ENCODE measurements around the gene RIPK3. TPM values are rescaled to one million over a fixed set of nuclear protein-coding genes. Genes with fewer than 3 reads are reported as not detected.
"Not testable (repeated sequence)": the region's sequence is repeated elsewhere in the genome, so short reads cannot be mapped to it uniquely, and the experiment has no call there.

The RIPK3 gene
- total and polyA plus RNA-seq, 2 experiments from 2014 or later, result 4.8 to 7.0 TPM

DNA sequence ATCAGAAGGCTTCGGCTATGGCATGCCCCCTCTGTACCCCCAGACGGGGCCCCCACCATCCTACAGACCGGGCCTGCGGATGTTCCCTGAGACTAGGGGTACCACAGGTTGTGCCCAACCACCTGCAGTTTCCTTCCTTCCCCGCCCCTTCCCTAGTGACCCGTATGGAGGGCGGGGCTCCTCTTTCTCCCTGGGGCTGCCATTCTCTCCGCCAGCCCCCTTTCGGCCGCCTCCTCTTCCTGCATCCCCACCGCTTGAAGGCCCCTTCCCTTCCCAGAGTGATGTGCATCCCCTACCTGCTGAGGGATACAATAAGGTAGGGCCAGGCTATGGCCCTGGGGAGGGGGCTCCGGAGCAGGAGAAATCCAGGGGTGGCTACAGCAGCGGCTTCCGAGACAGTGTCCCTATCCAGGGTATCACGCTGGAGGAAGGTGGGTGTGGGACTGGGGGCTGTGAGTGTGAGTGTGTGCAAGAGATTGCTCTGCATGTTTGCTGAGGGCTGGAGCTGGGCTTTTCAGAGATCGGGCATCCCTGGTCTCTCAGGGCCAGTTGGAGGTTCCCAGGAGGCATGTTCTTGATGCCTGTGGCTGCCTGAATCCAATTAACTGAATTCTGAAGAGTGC is 36.8 kb upstream of the RIPK3 start:
- DNase-seq (ENCODE audit: low spot score), result no peak
- WGBS (ENCODE audit: low lambda C conversion rate, missing lambda C conversion rate), result 80% methylated on average over 16 of the region's 16 CpGs
- H3K4me1 ChIP-seq (ENCODE audit: insufficient read depth), result peaks cover 9% of the 10 kb centered on the region
- no peaks in the 10 kb centered on the region for H3K27me3 ChIP-seq
- TF ChIP-seq EZH2phosphoT487 (IDR thresholded peaks at IDR 0.05; ENCODE audit: low read depth, severe bottlenecking, unreplicated experiment) (no peak), EZH2 (IDR thresholded peaks at IDR 0.05; ENCODE audit: borderline replicate concordance) (no peak), CTCF (IDR thresholded peaks at IDR 0.05; ENCODE audit: poor library complexity) (no peak)
- no peaks in the 10 kb centered on the region for H3K79me2 ChIP-seq
- no peak overlapping the region for H3K27ac ChIP-seq
- no peak overlapping the region for H2AFZ ChIP-seq
- no peaks in the 10 kb centered on the region for H3K9me2 ChIP-seq (replicated peaks; ENCODE audit: insufficient read depth)
- H3K36me3 ChIP-seq (replicated peaks; ENCODE audit: insufficient read depth, low read depth), result no peaks in the 10 kb centered on the region
- H3K4me3 ChIP-seq, result no peak overlapping the region
- no peaks in the 10 kb centered on the region for H4K20me1 ChIP-seq (ENCODE audit: insufficient read depth, poor library complexity, severe bottlenecking)
- H3K9me3 ChIP-seq (ENCODE audit: low read depth), result no peaks in the 10 kb centered on the region
- no peak overlapping the region for H3K4me2 ChIP-seq

DNA sequence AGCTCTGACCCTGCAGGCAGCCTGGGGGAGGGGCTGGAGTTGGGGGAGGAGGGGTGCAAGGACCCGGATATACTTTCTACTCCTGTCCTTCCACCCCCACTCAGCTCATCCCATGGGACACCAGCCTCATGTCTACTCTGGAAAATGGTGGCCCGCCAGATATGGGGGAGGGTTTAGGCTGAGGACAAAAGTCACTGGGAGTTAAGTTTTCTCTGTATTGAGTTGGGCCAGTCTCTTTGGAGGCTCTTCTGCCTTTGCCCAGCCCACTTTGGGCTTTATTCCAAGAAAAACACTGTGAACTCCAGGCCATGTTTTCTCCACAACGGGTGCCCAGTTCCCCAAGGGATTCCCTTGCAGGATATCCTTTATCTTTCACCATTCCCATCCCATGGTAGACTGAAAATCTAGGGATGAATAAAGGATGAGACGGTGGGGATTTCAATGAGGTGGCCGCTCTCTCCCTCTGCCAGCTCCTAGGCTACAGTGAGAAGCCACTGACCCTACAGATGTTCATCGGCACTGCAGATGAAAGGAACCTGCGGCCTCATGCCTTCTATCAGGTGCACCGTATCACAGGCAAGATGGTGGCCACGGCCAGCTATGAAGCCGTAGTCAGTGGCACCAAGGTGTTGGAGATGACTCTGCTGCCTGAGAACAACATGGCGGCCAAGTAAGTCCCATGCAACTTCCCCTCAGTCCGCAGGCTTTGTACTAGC is 33.1 kb upstream of the RIPK3 start:
- Histone ChIP-seq H3K79me2 (peaks cover 7% of the 10 kb centered on the region), H3K9me2 (replicated peaks; ENCODE audit: insufficient read depth) (no peaks in the 10 kb centered on the region), H3K4me1 (ENCODE audit: insufficient read depth) (peaks cover 6% of the 10 kb centered on the region), H3K27ac (no peak overlapping the region), H2AFZ (no peak overlapping the region), H3K27me3 (no peaks in the 10 kb centered on the region), H3K4me3 (no peak overlapping the region), H3K4me2 (no peak overlapping the region), H3K9me3 (ENCODE audit: low read depth) (no peaks in the 10 kb centered on the region), H4K20me1 (ENCODE audit: insufficient read depth, poor library complexity, severe bottlenecking) (no peaks in the 10 kb centered on the region), H3K36me3 (replicated peaks; ENCODE audit: insufficient read depth, low read depth) (no peaks in the 10 kb centered on the region)
- no peak for DNase-seq (ENCODE audit: low spot score)
- WGBS (ENCODE audit: low lambda C conversion rate, missing lambda C conversion rate), result 92% methylated on average over 12 of the region's 12 CpGs
- TF ChIP-seq EZH2 (IDR thresholded peaks at IDR 0.05; ENCODE audit: borderline replicate concordance) (no peak), EZH2phosphoT487 (IDR thresholded peaks at IDR 0.05; ENCODE audit: low read depth, severe bottlenecking, unreplicated experiment) (no peak), CTCF (IDR thresholded peaks at IDR 0.05; ENCODE audit: poor library complexity) (no peak)

DNA sequence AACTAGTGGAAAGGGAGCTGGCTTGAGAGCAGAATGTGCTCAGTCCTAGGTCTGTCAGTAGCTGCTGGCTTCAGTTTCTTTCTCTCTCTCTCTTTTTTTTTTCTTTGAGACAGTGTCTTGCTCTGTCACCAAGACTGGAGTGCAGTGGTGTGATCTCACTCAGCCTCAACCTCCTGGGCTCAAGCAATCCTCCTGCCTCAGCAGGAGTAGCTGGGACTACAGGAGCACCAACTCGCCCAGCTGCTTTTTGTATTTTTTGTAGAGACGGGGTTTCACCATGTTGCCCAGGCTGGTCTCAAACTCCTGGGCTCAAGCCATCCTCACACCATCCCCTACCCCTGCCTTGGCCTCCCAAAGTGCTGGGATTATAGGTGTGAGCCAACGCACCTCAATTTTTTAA is 31.8 kb upstream of the RIPK3 start:
- not testable (repeated sequence) for H3K36me3 ChIP-seq (replicated peaks; ENCODE audit: insufficient read depth, low read depth); DNase-seq (ENCODE audit: low spot score); H3K27ac ChIP-seq; H3K9me2 ChIP-seq (replicated peaks; ENCODE audit: insufficient read depth); H3K4me3 ChIP-seq; H2AFZ ChIP-seq; H3K9me3 ChIP-seq (ENCODE audit: low read depth); H3K27me3 ChIP-seq; H3K4me1 ChIP-seq (ENCODE audit: insufficient read depth); H4K20me1 ChIP-seq (ENCODE audit: insufficient read depth, poor library complexity, severe bottlenecking); H3K79me2 ChIP-seq
- peak overlapping the region; percentile 35 for H3K4me2 ChIP-seq
- 90% methylated on average over 3 of the region's 3 CpGs for WGBS (ENCODE audit: low lambda C conversion rate, missing lambda C conversion rate)

DNA sequence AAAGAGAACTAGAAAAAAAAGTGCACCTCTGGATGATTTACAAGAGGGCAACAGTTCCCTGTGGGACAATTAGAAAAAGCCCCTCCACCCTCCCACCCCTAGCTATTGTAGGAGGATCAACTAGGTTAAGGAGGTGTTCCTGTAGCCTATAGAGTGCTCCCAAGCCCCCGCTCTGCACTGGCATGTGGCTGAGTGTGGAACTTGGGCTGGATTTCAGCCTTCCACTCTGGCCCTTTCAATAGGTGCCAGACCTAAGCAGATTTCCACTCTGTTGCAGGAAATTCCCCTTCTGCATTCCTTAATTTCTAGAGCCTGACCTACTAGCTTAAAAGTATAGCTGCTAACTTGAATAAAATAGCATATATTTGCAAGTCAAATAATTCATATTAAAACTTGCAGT is 31.0 kb upstream of the RIPK3 start:
- H3K9me2 ChIP-seq (replicated peaks; ENCODE audit: insufficient read depth), result no peaks in the 10 kb centered on the region

More for the DNA sequence above, 31.0 kb upstream of the RIPK3 start:
- 78% methylated on average over 1 of the region's 1 CpG for WGBS (ENCODE audit: low lambda C conversion rate, missing lambda C conversion rate)
- no peaks in the 10 kb centered on the region for H3K36me3 ChIP-seq (replicated peaks; ENCODE audit: insufficient read depth, low read depth)
- no peak overlapping the region for H3K27ac ChIP-seq
- no peak overlapping the region for H3K4me3 ChIP-seq
- no peak overlapping the region for H2AFZ ChIP-seq
- peak overlapping the region; percentile 35 for H3K4me2 ChIP-seq
- H3K27me3 ChIP-seq, result no peaks in the 10 kb centered on the region
- TF ChIP-seq EZH2 (IDR thresholded peaks at IDR 0.05; ENCODE audit: borderline replicate concordance) (no peak), EZH2phosphoT487 (IDR thresholded peaks at IDR 0.05; ENCODE audit: low read depth, severe bottlenecking, unreplicated experiment) (no peak), CTCF (IDR thresholded peaks at IDR 0.05; ENCODE audit: poor library complexity) (no peak)
- H4K20me1 ChIP-seq (ENCODE audit: insufficient read depth, poor library complexity, severe bottlenecking), result no peaks in the 10 kb centered on the region
- peaks cover 7% of the 10 kb centered on the region for H3K79me2 ChIP-seq
- no peaks in the 10 kb centered on the region for H3K9me3 ChIP-seq (ENCODE audit: low read depth)
- DNase-seq (ENCODE audit: low spot score), result no peak
- H3K4me1 ChIP-seq (ENCODE audit: insufficient read depth), result no peaks in the 10 kb centered on the region
